Measurements from ENCODE around the gene ABCB9. TPM values are rescaled to one million over a fixed set of nuclear protein-coding genes. Genes with fewer than 3 reads are reported as not detected.

Gene ABCB9
- total RNA-seq, 1 experiment from 2014 or later: 4.6 TPM

- no peak overlapping the region for H3K4me2 ChIP-seq (ENCODE audit: insufficient read depth, insufficient read length, low read length)
- H3K27ac ChIP-seq (ENCODE audit: insufficient read length, low read depth, low read length): no peak overlapping the region
- no peak overlapping the region for H4K8ac ChIP-seq (replicated peaks; ENCODE audit: insufficient read length, low read depth, low read length)
- peaks cover 7% of the 10 kb centered on the region for H3K23me2 ChIP-seq (ENCODE audit: insufficient read length, low read depth, low read length, poor library complexity, severe bottlenecking)
- no peak overlapping the region for H3T11ph ChIP-seq (ENCODE audit: low read length)
- no peak overlapping the region for H2BK120ac ChIP-seq (ENCODE audit: low read depth, low read length, poor library complexity, severe bottlenecking)
- no peak overlapping the region for H3K9ac ChIP-seq (ENCODE audit: extremely low read depth, insufficient read length, low read length)
- no peak overlapping the region for H2BK20ac ChIP-seq (ENCODE audit: low read depth, low read length, poor library complexity, severe bottlenecking)
- peaks cover 6% of the 10 kb centered on the region; the same call in 1 of the 2 replicates for H3K27me3 ChIP-seq (ENCODE audit: insufficient read depth, low read length)
- H3K79me2 ChIP-seq (ENCODE audit: insufficient read depth, low read length): no peaks in the 10 kb centered on the region
- H4K20me1 ChIP-seq (ENCODE audit: control insufficient read depth, insufficient read depth, insufficient read length): no peaks in the 10 kb centered on the region
- H3K4me1 Mint-ChIP-seq: peaks cover 18 to 19% of the 10 kb centered on the region in 2 experiments
- TF ChIP-seq CTCF (conservative IDR thresholded peaks at IDR 0.05): no peak
- H2BK15ac ChIP-seq (ENCODE audit: low read depth, low read length): no peak overlapping the region
- H3K18ac ChIP-seq (ENCODE audit: insufficient read length, low read depth, low read length): no peak overlapping the region
- H3K14ac ChIP-seq (ENCODE audit: insufficient read depth, low read length): no peak overlapping the region
- H3K79me1 ChIP-seq (ENCODE audit: insufficient read depth, low read depth, low read length, poor library complexity, severe bottlenecking): no peaks in the 10 kb centered on the region
- peaks cover 0 to 6% of the 10 kb centered on the region in 2 experiments; a peak in 3 of 5 replicates for H3K9me3 Mint-ChIP-seq
- H4K5ac ChIP-seq (ENCODE audit: insufficient read length, low read depth, low read length): no peak overlapping the region
- H2AFZ ChIP-seq (ENCODE audit: low read length): no peak overlapping the region
- no peak overlapping the region for H2AK5ac ChIP-seq (ENCODE audit: insufficient read length, low read length)
- H3K4me3 Mint-ChIP-seq: no peak overlapping the region
- no peak overlapping the region for H2BK5ac ChIP-seq (ENCODE audit: insufficient read length, low read length)
- no peak overlapping the region for H2BK12ac ChIP-seq (ENCODE audit: insufficient read length, low read depth, low read length)
- H3K4me1 ChIP-seq (ENCODE audit: insufficient read depth, low read length): 0 out of 2 replicates have a peak, but pooled peaks cover 2% of the 10 kb centered on the region
- no peak overlapping the region for H4K91ac ChIP-seq (ENCODE audit: insufficient read length, low read depth, low read length)
- H3K36me3 Mint-ChIP-seq (ENCODE audit: insufficient read depth in 1 of 3, low read depth in 3 of 3): peaks cover 0 to 5% (median 0%) of the 10 kb centered on the region in 3 experiments; a peak in 2 of 7 replicates
- no peak overlapping the region for H3K23ac ChIP-seq (ENCODE audit: insufficient read length, low read depth, low read length)
- no peak for DNase-seq
- no peak overlapping the region for H3K56ac ChIP-seq (ENCODE audit: insufficient read length, low read depth, low read length)
- H3K27me3 Mint-ChIP-seq (ENCODE audit: low read depth): peaks cover 85% of the 10 kb centered on the region
- H3K4ac ChIP-seq (ENCODE audit: low read depth, low read length): no peak overlapping the region
- H3K9me3 ChIP-seq (ENCODE audit: control insufficient read depth, low read depth, low read length): no peaks in the 10 kb centered on the region
- no peak overlapping the region for H3K27ac Mint-ChIP-seq
- no CpG with 5 or more reads among the region's 6 CpGs for WGBS (ENCODE audit: extremely low coverage, insufficient read length, low lambda C conversion rate)
Observed at GRCh38 chr12:122899887-122900286, 66.4 kb downstream of the ABCB9 start.
